ENCODE data around the gene MYH11.

DNA sequence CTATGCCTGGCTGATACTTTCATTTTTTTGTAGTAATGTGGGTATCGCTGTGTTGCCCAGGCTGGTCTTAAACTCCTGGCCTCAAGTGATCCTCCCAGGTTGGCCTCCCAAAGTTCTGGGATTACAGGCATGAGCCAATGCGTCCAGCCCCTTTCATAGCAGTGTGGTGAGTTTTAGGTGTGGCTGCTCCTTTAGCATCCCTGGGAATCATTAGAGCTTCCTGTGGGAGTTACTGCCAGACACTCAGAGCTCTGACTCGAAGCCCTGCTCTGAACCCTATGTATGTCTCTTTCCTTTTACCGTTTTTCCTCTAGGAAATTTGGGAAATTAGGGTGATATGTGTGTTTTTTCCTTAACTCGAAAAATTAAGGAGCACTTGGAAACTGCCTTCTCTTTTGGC is 162.3 kb downstream of the MYH11 start:
- TF ChIP-seq EZH2 (IDR thresholded peaks at IDR 0.05; ENCODE audit: low read length, missing control alignments) (no peak), CTCF (conservative IDR thresholded peaks at IDR 0.05 in 1 of 2, IDR thresholded peaks at IDR 0.05 in 1 of 2; ENCODE audit: low read depth in 1 of 2, low read length in 2 of 2) (no peak)

Measured in fibroblast of lung (primary cell).